ENCODE measurements around the gene EEF1AKMT2.
A peak's percentile ranks its signal among the peaks of the same experiment; 100 is the strongest.

Gene EEF1AKMT2

GRCh38 chr10:124743191-124744101 is 48.2 kb downstream of the EEF1AKMT2 start:
- peak; percentile 27 to 47 for DNase-seq (ENCODE audit: low read depth in 2 of 2)
- H3K4me3 ChIP-seq (replicated peaks in 1 of 2; ENCODE audit: low read depth in 2 of 2, low read length in 2 of 2), result peak overlapping the region; percentile 67 to 71
- no peak for TF ChIP-seq CTCF (IDR thresholded peaks at IDR 0.05; ENCODE audit: low read depth, low read length)

GRCh38 chr10:124742413-124743190 is 49.1 kb downstream of the EEF1AKMT2 start:
- peak; percentile 41 for TF ChIP-seq CTCF (IDR thresholded peaks at IDR 0.05; ENCODE audit: low read depth, low read length)
- peak; percentile 38 to 52 for DNase-seq (ENCODE audit: low read depth in 2 of 2)
- peak overlapping the region; percentile 67 to 71 for H3K4me3 ChIP-seq (replicated peaks in 1 of 2; ENCODE audit: low read depth in 2 of 2, low read length in 2 of 2)

- TF ChIP-seq CTCF (IDR thresholded peaks at IDR 0.05; ENCODE audit: low read depth, low read length), result no peak
- DNase-seq (ENCODE audit: low read depth in 2 of 2), result no peak
- peak overlapping the region in 1 of 2 donors; percentile 71 for H3K4me3 ChIP-seq (replicated peaks in 1 of 2; ENCODE audit: low read depth in 2 of 2, low read length in 2 of 2)
Measured at GRCh38 chr10:124741922-124742412, 49.7 kb downstream of the EEF1AKMT2 start.

GRCh38 chr10:124741281-124741921 is 50.3 kb downstream of the EEF1AKMT2 start:
- H3K4me3 ChIP-seq (replicated peaks in 1 of 2; ENCODE audit: low read depth in 2 of 2, low read length in 2 of 2), result peak overlapping the region in 1 of 2 donors; percentile 34
- peak; percentile 83 for TF ChIP-seq CTCF (IDR thresholded peaks at IDR 0.05; ENCODE audit: low read depth, low read length)

GRCh38 chr10:124740369-124741280 is 51.1 kb downstream of the EEF1AKMT2 start:
- peak; percentile 65 to 67 for DNase-seq (ENCODE audit: low read depth in 2 of 2)
- no peak for TF ChIP-seq CTCF (IDR thresholded peaks at IDR 0.05; ENCODE audit: low read depth, low read length)
- peak overlapping the region in 1 of 2 donors; percentile 34 for H3K4me3 ChIP-seq (replicated peaks in 1 of 2; ENCODE audit: low read depth in 2 of 2, low read length in 2 of 2)

More at GRCh38 chr10:124741281-124741921, 50.3 kb downstream of the EEF1AKMT2 start:
- peak; percentile 81 to 86 for DNase-seq (ENCODE audit: low read depth in 2 of 2)
